Left ventricle myocardium inferior (tissue), 1 donor: Measurements from ENCODE around the gene FAM118A. TPM values are rescaled to one million over a fixed set of nuclear protein-coding genes. Genes with fewer than 3 reads are reported as not detected.

Experiments used
- DNase-seq: peaks from one replicate; pipeline ENCODE4 v3.0.0-alpha.2; 2020
- H3K27ac ChIP-seq: fragments of 200-600 bp; replicated peaks from 2 replicates; pipeline ENCODE4 v1.8.0; 2021
- H3K27me3 ChIP-seq: fragments of 200-600 bp; 2 replicates; pipeline ENCODE4 v1.8.0; 2021; ENCODE audit warnings: low read depth
- H3K36me3 ChIP-seq: fragments of 200-600 bp; 2 replicates; pipeline ENCODE4 v1.8.0; 2021
- H3K4me1 ChIP-seq: fragments of 200-600 bp; 2 replicates; pipeline ENCODE4 v1.8.0; 2021
- H3K4me3 ChIP-seq: fragments of 200-600 bp; 2 replicates; pipeline ENCODE4 v1.8.0; 2021; ENCODE audit warnings: mild to moderate bottlenecking, moderate library complexity
- H3K9me3 ChIP-seq: fragments of 200-600 bp; replicated peaks from 2 replicates; pipeline ENCODE4 v1.8.0; 2021
- CTCF ChIP-seq: fragments of 200-600 bp; IDR thresholded peaks from 2 replicates; pipeline ENCODE4 v1.8.0; 2021; ENCODE audit warnings: antibody characterized with exemption, mild to moderate bottlenecking, borderline replicate concordance
- intact Hi-C: fragments of 100-400 bp; cut with micrococcal nuclease; formaldehyde crosslinking; loops from one replicate; pipeline ENCODE4 v1.11.0; 2022
- total RNA-seq: library from RNA; stranded (reverse); fragmentation: NEBNext Ultra II Directional; extraction: Animal tissue kit (Norgen Biotek cat#: 25700); gene quantifications from one replicate; pipeline ENCODE4 v1.2.1, GENCODE V29; 2021
- donor health status: DM: no; HTN: yes; CAD: no; lungs with severe emphysema.

FAM118A gene
- total RNA-seq, 1 donor from 2014 or later = 14.1 TPM

DNA sequence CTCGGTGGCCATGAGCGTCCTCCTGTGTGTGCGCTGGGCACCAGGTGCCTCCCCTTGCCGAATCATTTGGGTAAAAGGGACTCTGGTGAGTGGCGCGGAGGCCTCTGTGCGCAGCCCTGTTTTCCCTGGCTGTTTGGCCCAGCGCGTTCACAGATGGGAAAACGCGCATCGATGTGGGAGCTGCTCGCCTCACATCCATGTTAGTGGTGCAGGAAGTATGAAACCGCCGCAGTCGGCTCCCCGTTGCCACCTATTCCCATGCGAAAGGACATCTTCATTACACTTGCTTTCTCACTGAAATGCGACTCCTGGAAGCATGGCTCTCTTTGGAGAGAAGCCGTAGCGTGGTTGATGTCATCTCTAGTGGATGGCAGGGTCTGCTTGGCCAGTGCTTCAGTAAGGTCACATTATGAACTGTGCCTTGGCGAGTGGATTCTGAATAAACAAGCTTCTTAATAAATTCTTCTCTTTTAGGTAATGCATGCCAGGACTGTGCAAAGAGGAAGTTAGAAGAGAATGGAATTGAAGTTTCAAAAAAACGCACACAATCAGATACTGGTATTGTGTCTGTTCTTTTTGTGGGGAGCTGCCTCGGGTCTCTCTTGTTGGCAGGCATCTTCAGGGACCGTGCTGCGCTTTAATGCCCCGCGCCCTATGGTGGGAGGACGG is 26.3 kb downstream of the FAM118A start:
- DNase-seq = no peak
- no peak for TF ChIP-seq CTCF
- Histone ChIP-seq H3K4me3 (no peak overlapping the region), H3K27me3 (no peaks in the 10 kb centered on the region), H3K36me3 (peaks cover 59% of the 10 kb centered on the region), H3K9me3 (no peaks in the 10 kb centered on the region), H3K4me1 (peaks cover 51% of the 10 kb centered on the region), H3K27ac (peak overlapping the region; percentile 92)
- intact Hi-C loops = no loop called here

GRCh38 chr22:45336971-45337431 is 27.3 kb downstream of the FAM118A start:
- no peaks in the 10 kb centered on the region for H3K27me3 ChIP-seq
- no peak for TF ChIP-seq CTCF
- peaks cover 55% of the 10 kb centered on the region for H3K4me1 ChIP-seq
- H3K36me3 ChIP-seq = peaks cover 48% of the 10 kb centered on the region
- H3K9me3 ChIP-seq = no peaks in the 10 kb centered on the region
- intact Hi-C loops = no loop called here
- peak overlapping the region; percentile 38 for H3K4me3 ChIP-seq
- peak; percentile 84 for DNase-seq
- H3K27ac ChIP-seq = peak overlapping the region; percentile 75

DNA sequence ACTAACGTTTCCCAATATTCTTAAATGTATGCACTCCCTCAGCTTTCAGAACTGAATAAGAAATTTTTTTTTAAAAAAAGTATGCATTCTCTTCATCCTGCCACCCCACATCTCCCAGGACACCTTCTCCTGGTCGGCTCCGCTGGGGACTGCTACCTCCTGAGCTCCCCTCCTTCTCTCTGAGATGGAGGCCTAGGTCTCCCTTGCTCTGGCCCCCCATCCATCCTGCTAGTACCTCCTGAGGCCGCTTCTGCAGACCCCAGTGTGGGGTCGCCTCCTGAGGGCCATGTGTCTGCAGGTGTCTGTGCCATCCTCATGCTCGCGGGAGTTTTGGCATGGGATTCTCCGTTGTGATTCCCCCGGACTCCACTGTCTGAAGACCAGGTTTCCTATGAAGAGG is 27.8 kb downstream of the FAM118A start:
- Histone ChIP-seq H3K27ac (peak overlapping the region; percentile 75), H3K9me3 (no peaks in the 10 kb centered on the region), H3K27me3 (no peaks in the 10 kb centered on the region), H3K36me3 (peaks cover 45% of the 10 kb centered on the region), H3K4me3 (no peak overlapping the region), H3K4me1 (peaks cover 59% of the 10 kb centered on the region)
- intact Hi-C loops = no loop called here
- TF ChIP-seq CTCF = no peak
- no peak for DNase-seq

GRCh38 chr22:45338795-45339194 is 29.1 kb downstream of the FAM118A start:
- intact Hi-C loops = no loop called here
- Histone ChIP-seq H3K27ac (no peak overlapping the region), H3K4me1 (peaks cover 56% of the 10 kb centered on the region), H3K4me3 (no peak overlapping the region), H3K36me3 (peaks cover 38% of the 10 kb centered on the region), H3K27me3 (no peaks in the 10 kb centered on the region), H3K9me3 (no peaks in the 10 kb centered on the region)
- no peak for DNase-seq
- no peak for TF ChIP-seq CTCF

GRCh38 chr22:45340323-45340722 is 30.6 kb downstream of the FAM118A start:
- peaks cover 44% of the 10 kb centered on the region for H3K4me1 ChIP-seq
- TF ChIP-seq CTCF = no peak
- H3K4me3 ChIP-seq = no peak overlapping the region
- H3K27me3 ChIP-seq = no peaks in the 10 kb centered on the region
- peaks cover 33% of the 10 kb centered on the region for H3K36me3 ChIP-seq
- H3K27ac ChIP-seq = no peak overlapping the region
- intact Hi-C loops = no loop called here
- no peaks in the 10 kb centered on the region for H3K9me3 ChIP-seq
- no peak for DNase-seq
